ENCODE results near the gene USP17L17.
"Not testable (repeated sequence)": the region's sequence is repeated elsewhere in the genome, so short reads cannot be mapped to it uniquely, and the experiment has no call there.

- TF ChIP-seq SIN3A (IDR thresholded peaks at IDR 0.05; ENCODE audit: borderline replicate concordance, insufficient read depth, low read length); POLR2AphosphoS5 (IDR thresholded peaks at IDR 0.05; ENCODE audit: low read depth, low read length): not testable (repeated sequence)
Observed at GRCh38 chr4:9219852-9220251, 23.8 kb upstream of the USP17L17 start, which contains the start of gene USP17L12.

All from PFSK-1 (cell line).